ENCODE measurements around the gene POLG. TPM values are rescaled to one million over a fixed set of nuclear protein-coding genes. Genes with fewer than 3 reads are reported as not detected.

POLG gene
- total and polyA plus RNA-seq, 2 experiments from 2014 or later, result 28.8 to 74.1 TPM

- TF ChIP-seq ZNF462 (CRISPR knock-in tag; IDR thresholded peaks at IDR 0.05), result no peak
- no peak for TF ChIP-seq ZNF331 (CRISPR knock-in tag; IDR thresholded peaks at IDR 0.05; ENCODE audit: low read depth)
- no peak for TF ChIP-seq NANOG (IDR thresholded peaks at IDR 0.05; ENCODE audit: borderline replicate concordance)
- no peak for TF ChIP-seq JUNB (IDR thresholded peaks at IDR 0.05; ENCODE audit: unreplicated experiment)
- peak; percentile 16; the same call in 1 of the 2 replicates for TF ChIP-seq ETS1 (IDR thresholded peaks at IDR 0.05)
- TF ChIP-seq EZH2phosphoT487 (IDR thresholded peaks at IDR 0.05; ENCODE audit: unreplicated experiment), result peak; percentile 56
- TF ChIP-seq STAT1 (IDR thresholded peaks at IDR 0.05; ENCODE audit: unreplicated experiment), result no peak
- peak; percentile 93 to 96 for TF ChIP-seq CTCF (conservative IDR thresholded peaks at IDR 0.05; ENCODE audit: low read depth in 2 of 2)
These were observed 24.3 kb upstream of the POLG start (continued) for GRCh38 chr15:89358755-89359439.

Measured in GM23338 (cell line).